GM12864 (cell line): ENCODE data around the gene CROCC.

Experiments used
- DNase-seq: peaks from one replicate; pipeline ENCODE4 v3.0.0-alpha.2; 2011; ENCODE audit warnings: low read depth
- H3K4me3 ChIP-seq: 2 replicates; pipeline ENCODE4 v1.5.1; 2011; ENCODE audit warnings: mild to moderate bottlenecking, low read depth, low read length, control low read depth
- CTCF ChIP-seq: IDR thresholded peaks from 2 replicates; pipeline ENCODE4 v1.5.1; 2011; ENCODE audit warnings: low read depth, mild to moderate bottlenecking, moderate library complexity, low read length, control low read depth, inconsistent platforms; ENCODE audit errors: missing control alignments

The CROCC gene

DNA sequence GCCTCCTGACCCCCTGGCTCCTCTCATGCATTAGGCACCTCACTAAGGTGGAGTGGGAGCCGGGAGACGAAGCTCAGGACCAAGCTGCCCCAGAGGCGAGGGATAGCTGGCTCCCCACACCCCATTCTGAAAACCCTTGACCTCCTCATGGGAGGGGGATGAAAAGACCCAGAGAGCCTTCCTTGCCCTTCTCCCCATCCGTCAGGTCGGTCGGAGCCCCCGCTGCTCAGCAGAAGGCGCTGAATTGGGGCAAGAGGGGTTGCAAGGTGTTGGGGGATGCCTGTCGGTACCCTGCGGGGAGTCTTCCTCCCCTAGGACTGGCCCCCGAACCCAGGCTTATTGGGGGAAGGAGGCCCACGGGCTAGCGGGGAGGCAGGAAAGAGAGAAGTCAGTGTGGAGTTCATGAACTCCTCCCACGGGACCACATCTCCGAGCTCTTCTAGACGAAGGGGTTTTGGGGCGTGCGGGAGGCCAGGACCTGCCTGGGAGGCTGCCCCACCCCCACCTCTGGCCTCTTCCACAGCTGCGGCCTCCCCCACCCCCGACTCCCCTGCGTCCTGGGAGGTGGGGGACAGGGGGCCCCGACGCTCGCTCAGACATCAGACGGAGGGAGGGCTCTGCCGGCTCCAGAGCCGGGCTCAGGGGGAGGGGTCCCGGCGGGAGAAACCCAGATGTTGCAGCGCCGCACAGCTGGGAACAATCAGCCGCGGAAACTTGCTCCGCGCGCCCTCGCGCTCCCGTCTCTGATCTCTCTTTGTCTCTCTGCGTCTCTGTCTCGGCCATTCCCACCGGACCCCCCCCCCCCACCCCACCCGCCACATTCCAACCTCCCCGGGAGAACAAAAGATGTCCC is 58.0 kb downstream of the CROCC start:
- H3K4me3 ChIP-seq: no peak overlapping the region
- no peak for TF ChIP-seq CTCF
- no peak for DNase-seq

GRCh38 chr1:16980473-16981268 is 58.9 kb downstream of the CROCC start, which contains the start of gene MFAP2:
Gene MFAP2 (minus strand): TSS chr1:16980620. CDS start chr1:16978273, 2,347 bp downstream.
- H3K4me3 ChIP-seq: no peak within 1 kb of the TSS
- TF ChIP-seq CTCF: no peak
- no peak for DNase-seq

- no peak for TF ChIP-seq CTCF
- no peak for DNase-seq
These were observed 59.6 kb downstream of the CROCC start for GRCh38 chr1:16981269-16981849.

DNA sequence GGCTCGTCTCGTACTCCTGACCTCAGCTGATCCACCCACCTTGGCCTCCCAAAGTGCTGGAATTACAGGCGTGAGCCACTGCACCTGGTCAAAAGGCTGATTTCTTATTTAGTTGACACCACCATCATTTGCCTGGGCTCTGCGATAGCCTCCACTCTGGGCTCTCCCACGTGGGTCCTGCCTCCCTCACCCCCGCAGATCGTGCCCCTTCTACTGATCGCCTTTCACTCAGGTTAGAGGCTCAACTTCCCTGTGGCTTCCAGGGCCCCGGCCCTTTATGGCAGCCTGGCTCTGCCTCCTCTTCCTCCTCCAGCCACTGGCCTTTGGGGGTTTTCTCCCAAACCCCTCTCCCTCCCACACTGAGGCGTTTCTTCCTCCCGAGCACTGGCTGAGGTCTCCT is 61.2 kb downstream of the CROCC start:
- no peak for TF ChIP-seq CTCF
- no peak for DNase-seq
- no peak overlapping the region for H3K4me3 ChIP-seq

More at GRCh38 chr1:16981269-16981849, 59.6 kb downstream of the CROCC start:
- no peak overlapping the region for H3K4me3 ChIP-seq

- no peak for TF ChIP-seq CTCF
- no peak overlapping the region for H3K4me3 ChIP-seq
- DNase-seq: no peak
These were observed 61.9 kb downstream of the CROCC start for GRCh38 chr1:16983649-16984048.

- H3K4me3 ChIP-seq: no peak overlapping the region
- TF ChIP-seq CTCF: no peak
- DNase-seq: no peak
These were observed 63.0 kb downstream of the CROCC start for GRCh38 chr1:16984717-16985116.
